22Rv1 (cell line): ENCODE results near the gene MIDN.

Experiments
- ZFX ChIP-seq: fragments of 450-650 bp; IDR thresholded peaks from 2 replicates; pipeline ENCODE4 v1.6.1; 2017; ENCODE audit warnings: antibody characterized with exemption, borderline replicate concordance
- TF ChIP-seq, protein P1 (sequence below): fragments of 450-650 bp; IDR thresholded peaks from 2 replicates; pipeline ENCODE4 v1.5.1; 2017; ENCODE audit warnings: mild to moderate bottlenecking

DNA sequence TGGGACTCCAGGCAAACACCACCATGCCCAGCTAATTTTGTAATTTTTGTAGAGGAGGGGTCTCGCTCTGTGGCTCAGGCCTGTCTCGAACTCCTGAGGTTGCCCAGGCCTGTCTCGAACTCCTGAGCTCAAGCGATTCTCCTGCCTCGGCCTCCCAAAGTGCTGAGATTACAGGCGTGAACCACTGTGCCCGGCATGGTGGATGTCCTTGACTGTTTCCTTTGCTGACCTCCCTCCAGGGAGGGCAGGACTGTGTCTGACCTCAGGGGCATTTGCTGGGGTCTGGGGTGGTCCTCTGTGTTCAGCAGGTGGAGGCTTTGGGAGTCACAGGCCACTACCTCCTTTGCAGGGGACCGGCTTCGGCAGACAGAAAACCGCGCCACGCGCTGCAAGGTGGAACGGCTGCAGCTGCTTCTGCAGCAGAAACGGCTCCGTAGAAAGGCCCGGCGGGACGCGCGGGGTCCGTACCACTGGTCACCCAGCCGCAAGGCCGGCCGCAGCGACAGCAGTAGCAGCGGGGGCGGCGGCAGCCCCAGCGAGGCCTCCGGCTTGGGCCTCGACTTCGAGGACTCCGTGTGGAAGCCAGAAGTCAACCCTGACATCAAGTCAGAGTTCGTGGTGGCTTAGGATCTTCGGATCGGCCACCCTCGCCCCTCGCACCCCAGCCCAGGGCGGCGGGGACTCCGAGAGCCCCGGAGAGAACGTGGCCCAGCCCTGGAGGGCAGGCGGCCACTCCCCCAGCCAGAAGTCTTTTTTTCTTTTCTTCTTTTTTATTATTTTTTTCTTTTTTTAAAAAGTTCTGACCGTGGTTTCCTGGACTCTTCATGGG is 8.5 kb downstream of the MIDN start:
- TF ChIP-seq, protein P1, sequence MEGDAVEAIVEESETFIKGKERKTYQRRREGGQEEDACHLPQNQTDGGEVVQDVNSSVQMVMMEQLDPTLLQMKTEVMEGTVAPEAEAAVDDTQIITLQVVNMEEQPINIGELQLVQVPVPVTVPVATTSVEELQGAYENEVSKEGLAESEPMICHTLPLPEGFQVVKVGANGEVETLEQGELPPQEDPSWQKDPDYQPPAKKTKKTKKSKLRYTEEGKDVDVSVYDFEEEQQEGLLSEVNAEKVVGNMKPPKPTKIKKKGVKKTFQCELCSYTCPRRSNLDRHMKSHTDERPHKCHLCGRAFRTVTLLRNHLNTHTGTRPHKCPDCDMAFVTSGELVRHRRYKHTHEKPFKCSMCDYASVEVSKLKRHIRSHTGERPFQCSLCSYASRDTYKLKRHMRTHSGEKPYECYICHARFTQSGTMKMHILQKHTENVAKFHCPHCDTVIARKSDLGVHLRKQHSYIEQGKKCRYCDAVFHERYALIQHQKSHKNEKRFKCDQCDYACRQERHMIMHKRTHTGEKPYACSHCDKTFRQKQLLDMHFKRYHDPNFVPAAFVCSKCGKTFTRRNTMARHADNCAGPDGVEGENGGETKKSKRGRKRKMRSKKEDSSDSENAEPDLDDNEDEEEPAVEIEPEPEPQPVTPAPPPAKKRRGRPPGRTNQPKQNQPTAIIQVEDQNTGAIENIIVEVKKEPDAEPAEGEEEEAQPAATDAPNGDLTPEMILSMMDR, result no peak
- TF ChIP-seq ZFX, result no peak
